Measurements from ENCODE around the gene LHFPL5. TPM values are rescaled to one million over a fixed set of nuclear protein-coding genes. Genes with fewer than 3 reads are reported as not detected.

The LHFPL5 gene
- total RNA-seq, 1 experiment from 2014 or later, result not detected

DNA sequence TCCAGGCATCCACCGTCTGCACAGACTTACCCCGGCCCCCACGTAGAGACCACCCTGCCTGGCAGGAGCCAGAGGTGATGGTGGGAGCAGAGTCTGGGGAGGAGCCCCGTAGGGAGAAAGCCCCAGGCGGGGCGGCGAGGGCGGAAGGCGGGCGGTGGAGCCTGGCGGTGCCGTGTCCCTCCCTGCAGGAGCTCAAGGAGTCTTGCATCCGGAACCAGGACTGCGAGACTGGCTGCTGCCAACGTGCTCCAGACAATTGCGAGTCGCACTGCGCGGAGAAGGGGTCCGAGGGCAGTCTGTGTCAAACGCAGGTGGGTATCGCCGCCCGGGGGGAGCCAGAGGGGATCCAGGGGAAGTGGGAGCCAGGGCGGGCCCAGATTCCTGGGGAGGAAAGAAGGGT, 18.3 kb upstream of the LHFPL5 start:
- H3K9me2 ChIP-seq (replicated peaks; ENCODE audit: insufficient read depth, low read length), result no peaks in the 10 kb centered on the region
- H3K36me3 ChIP-seq (ENCODE audit: insufficient read depth, low read length), result no peaks in the 10 kb centered on the region
- H4K20me1 ChIP-seq (ENCODE audit: insufficient read depth, low read depth, low read length), result no peaks in the 10 kb centered on the region
- no peak overlapping the region for H3K4me2 ChIP-seq (ENCODE audit: low read depth, low read length, poor library complexity, severe bottlenecking)
- H3K79me2 ChIP-seq (ENCODE audit: low read length), result no peaks in the 10 kb centered on the region
- no peak overlapping the region for H3K9ac ChIP-seq (ENCODE audit: low read length)
- no peaks in the 10 kb centered on the region for H3K9me3 ChIP-seq (ENCODE audit: low read length)
- no peak overlapping the region for H3K27ac ChIP-seq (ENCODE audit: low read length)
- no peak for DNase-seq
- no peak overlapping the region for H2AFZ ChIP-seq (ENCODE audit: low read length)
- no peaks in the 10 kb centered on the region for H3K27me3 ChIP-seq (ENCODE audit: low read length)
- H3K4me3 ChIP-seq (ENCODE audit: low read length), result no peak overlapping the region
- H3K4me1 ChIP-seq (ENCODE audit: low read length), result no peaks in the 10 kb centered on the region

DNA sequence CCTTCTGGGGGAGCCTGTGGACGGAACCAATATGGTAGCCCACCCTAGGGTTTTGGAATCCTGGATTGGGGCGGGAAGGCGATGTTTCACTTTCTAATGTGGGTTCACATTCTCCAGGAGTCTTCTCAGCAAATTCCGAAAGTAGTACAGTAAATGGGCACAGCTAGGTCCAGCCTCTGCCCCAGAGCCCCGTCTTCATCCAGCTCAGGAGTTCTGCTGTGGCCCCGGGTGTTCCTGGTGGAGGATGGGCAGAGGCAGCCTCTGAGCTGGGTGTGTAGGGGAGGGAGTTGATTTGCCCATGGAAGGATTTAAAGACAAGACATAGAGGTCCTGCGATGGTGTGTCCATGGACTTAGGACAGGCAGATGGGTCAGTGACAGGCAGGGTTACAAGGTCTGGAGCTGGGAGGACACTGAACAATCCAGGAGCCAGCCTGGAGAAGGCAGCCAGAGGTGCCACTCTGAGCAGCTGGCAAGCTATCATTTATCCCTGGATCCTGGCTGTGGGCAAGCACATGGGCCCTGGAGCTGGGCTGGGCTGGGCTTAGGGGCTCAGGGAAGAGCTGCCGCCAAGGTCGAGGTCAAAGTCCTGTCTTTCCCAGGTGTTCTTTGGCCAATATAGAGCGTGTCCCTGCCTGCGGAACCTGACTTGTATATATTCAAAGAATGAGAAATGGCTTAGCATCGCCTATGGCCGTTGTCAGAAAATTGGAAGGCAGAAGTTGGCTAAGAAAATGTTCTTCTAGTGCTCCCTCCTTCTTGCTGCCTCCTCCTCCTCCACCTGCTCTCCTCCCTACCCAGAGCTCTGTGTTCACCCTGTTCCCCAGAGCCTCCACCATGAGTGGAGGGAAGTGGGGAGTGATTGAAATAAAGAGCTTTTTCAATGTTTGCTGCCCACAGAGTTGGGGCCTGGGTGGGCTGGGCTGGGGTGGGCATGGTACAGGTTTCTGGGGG, 17.6 kb upstream of the LHFPL5 start:
- H3K9me3 ChIP-seq (ENCODE audit: low read length), result no peaks in the 10 kb centered on the region
- H3K9me2 ChIP-seq (replicated peaks; ENCODE audit: insufficient read depth, low read length), result no peaks in the 10 kb centered on the region
- no peak overlapping the region for H3K4me3 ChIP-seq (ENCODE audit: low read length)
- DNase-seq, result no peak
- no peaks in the 10 kb centered on the region for H3K79me2 ChIP-seq (ENCODE audit: low read length)
- H3K27me3 ChIP-seq (ENCODE audit: low read length), result no peaks in the 10 kb centered on the region
- H4K20me1 ChIP-seq (ENCODE audit: insufficient read depth, low read depth, low read length), result no peaks in the 10 kb centered on the region
- no peaks in the 10 kb centered on the region for H3K4me1 ChIP-seq (ENCODE audit: low read length)
- no peaks in the 10 kb centered on the region for H3K36me3 ChIP-seq (ENCODE audit: insufficient read depth, low read length)
- H3K9ac ChIP-seq (ENCODE audit: low read length), result no peak overlapping the region
- H3K4me2 ChIP-seq (ENCODE audit: low read depth, low read length, poor library complexity, severe bottlenecking), result no peak overlapping the region
- H2AFZ ChIP-seq (ENCODE audit: low read length), result no peak overlapping the region
- no peak overlapping the region for H3K27ac ChIP-seq (ENCODE audit: low read length)

DNA sequence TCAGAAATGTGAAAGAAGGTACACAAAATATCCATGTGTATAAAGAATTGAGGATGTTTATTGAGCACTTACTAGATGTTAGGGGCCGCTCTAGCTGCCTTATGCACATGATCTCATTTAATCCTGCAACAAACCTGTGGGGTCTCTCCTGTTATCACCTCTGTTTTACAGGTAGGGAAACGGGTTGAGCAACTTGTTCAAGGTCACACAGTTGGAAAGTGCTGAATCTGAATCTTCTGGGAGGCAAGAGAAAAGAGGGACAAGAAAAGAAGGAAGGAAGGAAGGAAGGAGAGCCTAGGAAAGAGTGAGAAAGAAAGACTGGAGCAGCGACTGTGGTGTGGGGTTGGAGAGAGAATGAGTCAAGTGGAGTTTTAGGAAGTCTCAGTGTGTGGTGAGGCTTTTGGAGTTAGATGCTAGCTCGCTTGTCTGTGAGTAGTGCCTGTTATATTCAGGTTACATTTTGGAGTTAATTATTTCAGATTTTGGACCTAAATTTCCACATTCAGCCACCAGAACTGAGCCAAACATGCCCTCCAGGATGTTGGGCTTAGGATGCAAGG, 16.6 kb upstream of the LHFPL5 start:
- no peaks in the 10 kb centered on the region for H3K79me2 ChIP-seq (ENCODE audit: low read length)
- no peaks in the 10 kb centered on the region for H3K27me3 ChIP-seq (ENCODE audit: low read length)
- no peak overlapping the region for H3K4me3 ChIP-seq (ENCODE audit: low read length)
- no peaks in the 10 kb centered on the region for H3K36me3 ChIP-seq (ENCODE audit: insufficient read depth, low read length)
- no peaks in the 10 kb centered on the region for H3K9me3 ChIP-seq (ENCODE audit: low read length)
- DNase-seq, result no peak
- H3K9ac ChIP-seq (ENCODE audit: low read length), result no peak overlapping the region
- H4K20me1 ChIP-seq (ENCODE audit: insufficient read depth, low read depth, low read length), result no peaks in the 10 kb centered on the region
- H2AFZ ChIP-seq (ENCODE audit: low read length), result no peak overlapping the region
- no peak overlapping the region for H3K4me2 ChIP-seq (ENCODE audit: low read depth, low read length, poor library complexity, severe bottlenecking)
- H3K4me1 ChIP-seq (ENCODE audit: low read length), result no peaks in the 10 kb centered on the region
- no peaks in the 10 kb centered on the region for H3K9me2 ChIP-seq (replicated peaks; ENCODE audit: insufficient read depth, low read length)
- H3K27ac ChIP-seq (ENCODE audit: low read length), result no peak overlapping the region

DNA sequence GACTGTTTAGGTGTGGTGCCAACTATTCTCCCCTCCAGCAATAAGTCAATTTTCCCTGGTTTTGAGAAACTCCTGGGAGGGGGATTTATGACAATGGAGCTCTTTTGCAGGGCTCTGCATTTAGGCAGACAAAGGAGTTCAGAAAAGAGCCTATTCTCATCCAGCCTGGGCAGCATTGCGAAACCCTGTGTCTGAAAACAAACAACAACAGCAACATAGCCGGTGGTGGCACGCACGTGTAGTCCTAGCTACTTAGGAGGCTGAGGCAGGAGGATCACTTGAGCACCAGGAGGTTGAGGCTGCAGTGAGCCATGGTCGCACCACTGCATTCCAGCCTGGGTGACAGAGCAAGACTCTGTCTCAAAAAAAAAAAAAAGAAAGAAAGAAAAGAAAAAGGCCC, 14.5 kb upstream of the LHFPL5 start:
- H3K9me2 ChIP-seq (replicated peaks; ENCODE audit: insufficient read depth, low read length), result no peaks in the 10 kb centered on the region
- no peaks in the 10 kb centered on the region for H3K79me2 ChIP-seq (ENCODE audit: low read length)
- H3K36me3 ChIP-seq (ENCODE audit: insufficient read depth, low read length), result no peaks in the 10 kb centered on the region
- H4K20me1 ChIP-seq (ENCODE audit: insufficient read depth, low read depth, low read length), result no peaks in the 10 kb centered on the region
- DNase-seq, result no peak
- no peak overlapping the region for H2AFZ ChIP-seq (ENCODE audit: low read length)
- H3K4me2 ChIP-seq (ENCODE audit: low read depth, low read length, poor library complexity, severe bottlenecking), result no peak overlapping the region
- H3K27me3 ChIP-seq (ENCODE audit: low read length), result no peaks in the 10 kb centered on the region
- H3K9ac ChIP-seq (ENCODE audit: low read length), result no peak overlapping the region
- no peak overlapping the region for H3K4me3 ChIP-seq (ENCODE audit: low read length)
- no peaks in the 10 kb centered on the region for H3K4me1 ChIP-seq (ENCODE audit: low read length)
- H3K27ac ChIP-seq (ENCODE audit: low read length), result no peak overlapping the region
- no peaks in the 10 kb centered on the region for H3K9me3 ChIP-seq (ENCODE audit: low read length)

DNA sequence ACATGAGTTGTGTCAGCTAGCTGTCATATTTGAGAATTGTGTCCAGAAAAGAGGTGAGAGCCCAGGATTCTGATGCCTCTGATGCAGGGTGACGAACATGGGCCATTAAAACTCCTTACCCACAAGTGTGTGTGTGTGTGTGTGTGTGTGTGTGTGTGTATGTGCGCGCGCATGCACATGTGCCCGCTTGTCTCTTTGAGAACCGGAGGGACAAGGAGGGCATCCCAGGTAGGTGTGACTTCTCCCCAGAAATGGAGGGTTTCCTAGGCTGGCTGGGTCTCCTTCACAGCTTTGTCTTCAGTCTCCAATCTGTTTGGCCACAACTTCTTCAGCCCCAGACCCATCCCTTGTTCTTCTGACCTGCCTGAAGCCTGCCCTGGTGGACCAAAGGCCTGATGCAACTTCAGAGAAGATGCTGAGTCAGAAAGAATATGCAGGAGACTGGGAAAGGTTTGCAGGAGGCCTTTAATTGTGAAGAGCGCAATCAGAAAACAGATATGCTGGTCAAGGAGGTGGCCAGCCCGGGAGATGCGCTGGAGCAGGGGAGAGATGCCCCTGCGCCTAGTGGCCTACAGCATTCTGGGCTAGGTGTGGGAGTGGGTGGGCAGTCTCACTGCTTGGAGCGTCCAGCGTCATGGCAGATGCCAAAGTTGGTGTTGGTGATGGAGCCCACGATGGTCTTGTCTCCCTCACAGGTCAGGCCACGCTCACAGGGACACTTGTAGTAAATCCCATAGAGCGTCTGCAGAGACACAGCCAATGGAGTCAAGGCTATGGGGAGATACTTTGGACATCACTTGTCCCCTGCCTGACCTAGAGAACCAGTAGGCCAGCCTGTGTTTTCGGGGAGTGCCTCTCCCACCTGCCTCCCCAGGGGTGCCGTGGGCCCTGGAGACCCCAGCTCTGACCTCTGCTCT, 10.4 kb upstream of the LHFPL5 start:
- H4K20me1 ChIP-seq (ENCODE audit: insufficient read depth, low read depth, low read length), result no peaks in the 10 kb centered on the region
- H2AFZ ChIP-seq (ENCODE audit: low read length), result no peak overlapping the region

DNA sequence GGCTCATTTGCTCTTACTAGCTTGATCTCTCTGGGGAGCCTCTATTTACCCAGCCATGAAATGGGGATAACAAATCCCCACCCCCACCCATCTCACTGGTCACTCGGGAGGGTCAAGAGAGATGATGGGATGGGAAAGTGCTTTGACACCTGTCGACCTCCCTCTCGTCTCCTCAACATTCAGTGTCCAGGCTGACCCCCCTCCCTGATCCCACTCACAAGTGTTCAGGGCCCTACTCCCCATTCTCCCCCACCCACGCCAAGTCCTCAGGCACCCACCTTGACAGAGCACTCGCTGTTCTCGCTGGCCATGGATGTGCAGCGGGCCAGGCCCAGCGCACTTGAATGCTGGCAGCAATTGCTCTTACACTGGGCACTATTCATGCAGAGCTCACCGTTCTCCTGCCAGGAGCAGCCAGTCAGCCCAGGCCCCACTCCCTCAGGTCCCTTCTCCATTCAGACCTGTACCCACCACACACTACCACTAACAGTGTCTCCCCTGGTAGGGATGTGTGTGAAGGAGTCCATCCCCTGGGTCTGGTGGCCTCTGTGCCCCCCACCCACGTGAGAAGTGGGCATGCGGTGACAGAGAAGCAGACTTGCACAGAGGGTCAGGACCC, 9.6 kb upstream of the LHFPL5 start:
- no peak for DNase-seq
- no peaks in the 10 kb centered on the region for H4K20me1 ChIP-seq (ENCODE audit: insufficient read depth, low read depth, low read length)
- no peak overlapping the region for H3K27ac ChIP-seq (ENCODE audit: low read length)
- no peak overlapping the region for H2AFZ ChIP-seq (ENCODE audit: low read length)
- no peaks in the 10 kb centered on the region for H3K36me3 ChIP-seq (ENCODE audit: insufficient read depth, low read length)
- no peak overlapping the region for H3K4me3 ChIP-seq (ENCODE audit: low read length)
- no peak overlapping the region for H3K9ac ChIP-seq (ENCODE audit: low read length)
- H3K9me3 ChIP-seq (ENCODE audit: low read length), result no peaks in the 10 kb centered on the region
- H3K27me3 ChIP-seq (ENCODE audit: low read length), result no peaks in the 10 kb centered on the region
- no peaks in the 10 kb centered on the region for H3K79me2 ChIP-seq (ENCODE audit: low read length)
- no peaks in the 10 kb centered on the region for H3K4me1 ChIP-seq (ENCODE audit: low read length)
- no peaks in the 10 kb centered on the region for H3K9me2 ChIP-seq (replicated peaks; ENCODE audit: insufficient read depth, low read length)
- H3K4me2 ChIP-seq (ENCODE audit: low read depth, low read length, poor library complexity, severe bottlenecking), result no peak overlapping the region

More for the DNA sequence above, 10.4 kb upstream of the LHFPL5 start:
- no peak overlapping the region for H3K4me2 ChIP-seq (ENCODE audit: low read depth, low read length, poor library complexity, severe bottlenecking)
- H3K36me3 ChIP-seq (ENCODE audit: insufficient read depth, low read length), result no peaks in the 10 kb centered on the region
- no peak for DNase-seq
- H3K9me2 ChIP-seq (replicated peaks; ENCODE audit: insufficient read depth, low read length), result no peaks in the 10 kb centered on the region
- H3K27me3 ChIP-seq (ENCODE audit: low read length), result no peaks in the 10 kb centered on the region
- H3K9me3 ChIP-seq (ENCODE audit: low read length), result no peaks in the 10 kb centered on the region
- no peaks in the 10 kb centered on the region for H3K79me2 ChIP-seq (ENCODE audit: low read length)
- no peak overlapping the region for H3K9ac ChIP-seq (ENCODE audit: low read length)
- no peak overlapping the region for H3K4me3 ChIP-seq (ENCODE audit: low read length)
- H3K27ac ChIP-seq (ENCODE audit: low read length), result no peak overlapping the region
- no peaks in the 10 kb centered on the region for H3K4me1 ChIP-seq (ENCODE audit: low read length)

DNA sequence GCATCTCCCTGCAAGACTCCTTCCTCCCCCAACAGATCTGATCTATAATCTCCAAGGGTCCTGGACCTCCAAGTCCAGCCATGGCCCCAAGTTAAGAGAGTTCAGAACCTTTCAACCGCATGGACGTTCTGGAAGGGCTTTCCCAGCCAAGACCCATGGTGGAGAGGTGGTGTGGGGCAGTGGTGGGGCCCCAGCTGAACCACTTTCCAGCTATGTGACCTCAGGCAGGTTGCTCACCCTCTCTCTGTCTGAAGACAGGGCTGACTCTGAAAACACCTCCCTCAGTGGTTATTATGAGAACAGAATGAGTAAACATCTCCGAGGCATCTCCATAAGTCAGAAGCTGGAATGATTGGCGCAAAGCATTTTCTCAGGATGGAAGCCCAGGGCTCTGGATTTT, 8.9 kb upstream of the LHFPL5 start:
- H3K9ac ChIP-seq (ENCODE audit: low read length), result no peak overlapping the region
- H2AFZ ChIP-seq (ENCODE audit: low read length), result no peak overlapping the region
- no peaks in the 10 kb centered on the region for H3K4me1 ChIP-seq (ENCODE audit: low read length)
- H3K4me3 ChIP-seq (ENCODE audit: low read length), result no peak overlapping the region
- no peaks in the 10 kb centered on the region for H4K20me1 ChIP-seq (ENCODE audit: insufficient read depth, low read depth, low read length)
- no peaks in the 10 kb centered on the region for H3K9me3 ChIP-seq (ENCODE audit: low read length)
- DNase-seq, result no peak
- no peaks in the 10 kb centered on the region for H3K79me2 ChIP-seq (ENCODE audit: low read length)
- no peak overlapping the region for H3K4me2 ChIP-seq (ENCODE audit: low read depth, low read length, poor library complexity, severe bottlenecking)
- no peaks in the 10 kb centered on the region for H3K9me2 ChIP-seq (replicated peaks; ENCODE audit: insufficient read depth, low read length)
- H3K27me3 ChIP-seq (ENCODE audit: low read length), result no peaks in the 10 kb centered on the region
- H3K27ac ChIP-seq (ENCODE audit: low read length), result no peak overlapping the region
- H3K36me3 ChIP-seq (ENCODE audit: insufficient read depth, low read length), result no peaks in the 10 kb centered on the region

All from Karpas-422 (cell line).